K562 (cell line): ENCODE measurements around the gene ATP13A2. TPM values are rescaled to one million over a fixed set of nuclear protein-coding genes. Genes with fewer than 3 reads are reported as not detected.
A peak's percentile ranks its signal among the peaks of the same experiment; 100 is the strongest.

Experiments
- ATAC-seq: fragments of 200-7000 bp; cut with Tn5 transposase; 3 replicates; pipeline ENCODE4 v1.9.1; 2020; ENCODE audit warnings: moderate library complexity
- BruUV-seq: library from RNA; stranded (reverse); fragments of 400-500 nt; replicated peaks from 2 replicates; lab custom pipeline; 2021; lab: Mats Ljungman, UMichigan
- CTCF ChIA-PET: fragments of 300-600 bp; formaldehyde crosslinking; extraction: SDS; loops from one replicate; lab custom pipeline; 2021; ENCODE audit warnings: low intra/inter-chr PET ratio; lab: Yijun Ruan, JAX
- POLR2A ChIA-PET: fragments of 300-600, 350-650 bp; sonication (Branson Sonifier 250); formaldehyde crosslinking; extraction: SDS; loops from one replicate; lab custom pipeline; 2021; ENCODE audit warnings: antibody characterized with exemption, inconsistent platforms; lab: Yijun Ruan, JAX
- DNase-seq, 4 experiments: peaks; one replicate each; pipeline versions ENCODE4 v3.0.0 to v3.0.0-alpha.2; 2011 to 2018; ENCODE audit warnings: low spot score in 3 of 4, mixed read lengths in 3 of 4; ENCODE audit errors: extremely low read depth in 1 of 4
- FAIRE-seq: peaks from 2 replicates; lab custom pipeline; 2011; peaks lifted over from hg19 to GRCh38; lab: Jason Lieb, UNC
- H2AFZ ChIP-seq: 2 replicates; pipeline ENCODE4 v1.6.0; 2011; ENCODE audit warnings: low read depth, low read length, control low read depth, inconsistent platforms
- H3K27ac ChIP-seq: fragments of 200-600 bp; 3 replicates; pipeline ENCODE4 v1.8.0; 2011; ENCODE audit warnings: low read depth, mild to moderate bottlenecking, control low read depth, inconsistent platforms, low read length, moderate library complexity, mixed read lengths; ENCODE audit errors: extremely low read depth
- H3K27me3 ChIP-seq, 2 experiments: fragments of 300-600 bp in 1 of 2; 2 replicates in 1 of 2; 3 replicates in 1 of 2; pipeline versions ENCODE4 v1.6.0 to v1.8.0; 2011; ENCODE audit warnings: inconsistent platforms in 2 of 2, low read length in 2 of 2, mild to moderate bottlenecking in 1 of 2, mixed read lengths in 1 of 2, moderate library complexity in 1 of 2; ENCODE audit not compliant: control insufficient read depth in 2 of 2, insufficient read depth in 2 of 2
- H3K36me3 ChIP-seq: fragments of 300-600 bp; 3 replicates; pipeline ENCODE4 v1.8.0; 2011; ENCODE audit warnings: mild to moderate bottlenecking, low read length, inconsistent platforms; ENCODE audit not compliant: control insufficient read depth, insufficient read depth
- H3K4me1 ChIP-seq, 2 experiments: fragments of 200-600 bp in 1 of 2; replicated peaks in 1 of 2; 2 replicates in 1 of 2; 3 replicates in 1 of 2; pipeline versions ENCODE4 v1.5.1 to v1.8.0; 2011; ENCODE audit warnings: inconsistent platforms in 2 of 2, low read length in 2 of 2, mild to moderate bottlenecking in 1 of 2, mixed read lengths in 1 of 2, moderate library complexity in 1 of 2; ENCODE audit not compliant: control insufficient read depth in 2 of 2, insufficient read depth in 2 of 2
- H3K4me2 ChIP-seq: 2 replicates; pipeline ENCODE4 v1.6.1; 2011; ENCODE audit warnings: low read length, control low read depth, inconsistent platforms, mixed read lengths; ENCODE audit not compliant: insufficient read depth
- H3K4me3 ChIP-seq: fragments of 200-600 bp; sonication (generic), shearing (Covaris generic); 2 replicates; pipeline ENCODE4 v1.5.1; 2016; ENCODE audit warnings: control low read depth, inconsistent platforms
- H3K79me2 ChIP-seq: fragments of 200-600 bp; 3 replicates; pipeline ENCODE4 v1.8.0; 2011; ENCODE audit warnings: low read length, inconsistent platforms; ENCODE audit not compliant: control insufficient read depth, insufficient read depth
- H3K9ac ChIP-seq, 2 experiments: 2 replicates each; pipeline versions ENCODE4 v1.6.0 to v1.6.1; 2011; ENCODE audit warnings: low read depth in 2 of 2, low read length in 2 of 2, control low read depth in 1 of 2, inconsistent platforms in 1 of 2, mild to moderate bottlenecking in 1 of 2, mixed read lengths in 1 of 2; ENCODE audit not compliant: insufficient read depth in 1 of 2
- H3K9me1 ChIP-seq: one replicate; pipeline ENCODE4 v1.6.0; 2011; ENCODE audit warnings: inconsistent platforms, mild to moderate bottlenecking, low read length, moderate library complexity; ENCODE audit not compliant: control insufficient read depth, insufficient read depth
- H3K9me3 ChIP-seq: replicated peaks from 2 replicates; pipeline ENCODE4 v1.5.1; 2011; ENCODE audit warnings: low read depth, low read length, inconsistent platforms; ENCODE audit not compliant: control insufficient read depth, insufficient read depth
- H4K20me1 ChIP-seq: replicated peaks from 2 replicates; pipeline ENCODE4 v1.6.1; 2011; ENCODE audit warnings: low read length, inconsistent platforms, mixed read lengths; ENCODE audit not compliant: control insufficient read depth, insufficient read depth
- RREB1 ChIP-seq: fragments of 250-450 bp; sonication (Bioruptor Pico); IDR thresholded peaks from 2 replicates; pipeline ENCODE4 v1.4.0; 2020
- ZBTB33 ChIP-seq: sonication (generic); formaldehyde crosslinking; IDR thresholded peaks from 2 replicates; pipeline ENCODE4 v1.8.1; 2023; ENCODE audit warnings: mild to moderate bottlenecking, missing genetic modification reagents
- WGBS: fragments of 100-300 bp; shearing (Covaris generic); methylation state at CpG from one replicate; pipeline ENCODE4 v1.1.6; 2016; ENCODE audit warnings: low coverage, mixed read lengths; ENCODE audit not compliant: insufficient coverage; ENCODE audit errors: missing lambda C conversion rate; 5-methylcytosine and 5-hydroxymethylcytosine counted together
- in situ Hi-C: fragments of 300-500 bp; cut with MboI; formaldehyde crosslinking; loops from 4 replicates; pipeline ENCODE4 v1.15.0; 2018; ENCODE audit warnings: inconsistent platforms, mixed read lengths
- intact Hi-C: fragments of 100-400 bp; cut with micrococcal nuclease; formaldehyde crosslinking; loops from 2 replicates; pipeline ENCODE4 v1.14.2; 2022
- polyA plus RNA-seq, 8 experiments: library from polyadenylated mRNA; depleted of rRNA in 4 of 8; stranded (reverse) in 5 of 8; unstranded in 3 of 8; fragments of >200 nt; fragmentation: Nextera tagmentation in 2 of 8; fragmentation: Illumina TruSeq in 1 of 8; extraction: Ambion mirVana in 2 of 8; extraction: Trizol in 1 of 8; gene quantifications; 2 replicates each; pipeline versions ENCODE4 v1.2.1 to v1.2.3, GENCODE V29; 2011 to 2014; ENCODE audit warnings: inconsistent platforms in 1 of 8, missing spikeins in 1 of 8
- total RNA-seq, 7 experiments: library from RNA; depleted of rRNA in 6 of 7; stranded (reverse); fragments of >200 nt in 6 of 7; fragmentation: Illumina TruSeq in 2 of 7; extraction: Trizol in 2 of 7; gene quantifications; 2 replicates each; pipeline versions ENCODE4 v1.2.1 to v1.2.3, GENCODE V29; 2011 to 2021; ENCODE audit warnings: low replicate concordance in 1 of 7

Gene ATP13A2
- total and polyA plus RNA-seq, 9 of the 15 experiments (the other 6 are each of a cell fraction or from before 2014, with no cell fraction given): 0.36 to 56.3 (median 16.3) TPM

- TF ChIP-seq ZBTB33: peak; percentile 43; the same call in 1 of the 2 replicates
- TF ChIP-seq RREB1 (CRISPR knock-in tag): no peak
- TF ChIP-seq, all 486 proteins: peak for 1
- peaks cover 12% of the 10 kb centered on the region for H4K20me1 ChIP-seq
- in situ Hi-C loops: no loop called here
- H3K79me2 ChIP-seq: no peaks in the 10 kb centered on the region
- intact Hi-C loops: no loop called here
- 28% methylated on average over 21 of the region's 21 CpGs for WGBS
- ChIA-PET CTCF (no interaction called here), POLR2A (interaction anchor here (0.6 to 3.3 kb wide), 4 partner anchors 10 to 159 kb away, joined by 3 to 10 read pairs (median 3); no protein-coding TSS in a partner anchor)
- DNase-seq (no peak), FAIRE-seq (no peak), ATAC-seq (no peak)
- no peaks in the 10 kb centered on the region for H3K9me1 ChIP-seq
- H2AFZ ChIP-seq: no peak overlapping the region
- H3K4me2 ChIP-seq: no peak overlapping the region
- no peak overlapping the region for H3K4me3 ChIP-seq
- H3K27ac ChIP-seq: no peak overlapping the region
- no TSS peak for BruUV-seq
- no peaks in the 10 kb centered on the region for H3K9me3 ChIP-seq
- H3K36me3 ChIP-seq: no peaks in the 10 kb centered on the region
- H3K27me3 ChIP-seq: peaks cover 30 to 69% of the 10 kb centered on the region in 2 experiments; a peak in 4 of 5 replicates
- peak overlapping the region in 1 of 2 experiments; percentile 53; a peak in 1 of 4 replicates for H3K9ac ChIP-seq
- peaks cover 0 to 56% of the 10 kb centered on the region in 2 experiments; a peak in 2 of 5 replicates for H3K4me1 ChIP-seq
These were observed 43.8 kb downstream of the ATP13A2 start for GRCh38 chr1:16967962-16968361.
